ENCODE measurements around the gene PRKAR1B.

Gene PRKAR1B

GRCh38 chr7:604001-604883, 122.8 kb downstream of the PRKAR1B start:
- no peak for TF ChIP-seq USF1 (IDR thresholded peaks at IDR 0.05)
- TF ChIP-seq TAF1 (IDR thresholded peaks at IDR 0.05; ENCODE audit: low read depth), result no peak

DNA sequence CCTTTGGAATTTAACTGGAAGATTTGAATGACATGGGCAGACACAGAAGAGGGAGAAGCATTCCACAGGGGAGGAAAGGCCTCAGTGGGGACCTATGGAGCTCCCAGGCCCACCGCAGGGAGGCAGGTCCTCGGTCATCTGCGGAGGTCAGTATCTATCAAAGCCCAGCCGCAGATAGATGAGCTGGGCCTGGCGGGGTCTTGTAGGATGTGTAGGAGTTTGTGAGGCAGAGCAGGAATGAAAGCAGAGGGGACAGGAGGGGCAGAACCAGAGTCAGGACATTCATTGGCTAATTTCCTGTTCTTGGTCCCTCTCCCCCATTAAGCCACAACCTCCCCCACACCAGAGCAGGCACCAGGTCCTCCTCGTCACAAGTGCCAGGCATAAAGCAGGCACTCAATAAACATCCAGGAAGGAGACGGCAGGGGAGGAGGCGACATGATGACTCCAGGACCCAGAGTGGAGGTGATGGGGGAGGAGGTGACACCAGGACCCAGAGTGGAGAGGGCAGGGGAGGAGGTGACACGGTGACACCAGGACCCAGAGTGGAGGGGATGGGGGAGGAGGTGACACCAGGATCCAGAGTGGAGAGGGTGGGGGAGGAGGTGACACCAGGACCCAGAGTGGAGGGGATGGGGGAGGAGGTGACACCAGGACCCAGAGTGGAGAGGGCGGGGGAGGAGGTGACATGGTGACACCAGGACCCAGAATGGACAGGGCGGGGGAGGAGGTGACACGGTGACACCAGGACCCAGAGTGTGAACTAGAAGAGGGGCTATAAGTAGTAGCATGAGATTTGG, 123.7 kb downstream of the PRKAR1B start:
- no peak for TF ChIP-seq TEAD4 (IDR thresholded peaks at IDR 0.05)

GRCh38 chr7:602341-603141, 124.5 kb downstream of the PRKAR1B start:
- no peak for TF ChIP-seq MAX (IDR thresholded peaks at IDR 0.05)
- TF ChIP-seq REST (IDR thresholded peaks at IDR 0.05; ENCODE audit: low read depth), result no peak
- TF ChIP-seq YY1 (IDR thresholded peaks at IDR 0.05; ENCODE audit: low read depth), result no peak
- no peak for TF ChIP-seq FOXM1 (IDR thresholded peaks at IDR 0.05; ENCODE audit: borderline replicate concordance, low read depth)
- TF ChIP-seq EGR1 (IDR thresholded peaks at IDR 0.05), result no peak
- TF ChIP-seq NFIC (IDR thresholded peaks at IDR 0.05), result no peak
- no peak for TF ChIP-seq USF1 (IDR thresholded peaks at IDR 0.05)
- TF ChIP-seq CEBPB (IDR thresholded peaks at IDR 0.05), result no peak

DNA sequence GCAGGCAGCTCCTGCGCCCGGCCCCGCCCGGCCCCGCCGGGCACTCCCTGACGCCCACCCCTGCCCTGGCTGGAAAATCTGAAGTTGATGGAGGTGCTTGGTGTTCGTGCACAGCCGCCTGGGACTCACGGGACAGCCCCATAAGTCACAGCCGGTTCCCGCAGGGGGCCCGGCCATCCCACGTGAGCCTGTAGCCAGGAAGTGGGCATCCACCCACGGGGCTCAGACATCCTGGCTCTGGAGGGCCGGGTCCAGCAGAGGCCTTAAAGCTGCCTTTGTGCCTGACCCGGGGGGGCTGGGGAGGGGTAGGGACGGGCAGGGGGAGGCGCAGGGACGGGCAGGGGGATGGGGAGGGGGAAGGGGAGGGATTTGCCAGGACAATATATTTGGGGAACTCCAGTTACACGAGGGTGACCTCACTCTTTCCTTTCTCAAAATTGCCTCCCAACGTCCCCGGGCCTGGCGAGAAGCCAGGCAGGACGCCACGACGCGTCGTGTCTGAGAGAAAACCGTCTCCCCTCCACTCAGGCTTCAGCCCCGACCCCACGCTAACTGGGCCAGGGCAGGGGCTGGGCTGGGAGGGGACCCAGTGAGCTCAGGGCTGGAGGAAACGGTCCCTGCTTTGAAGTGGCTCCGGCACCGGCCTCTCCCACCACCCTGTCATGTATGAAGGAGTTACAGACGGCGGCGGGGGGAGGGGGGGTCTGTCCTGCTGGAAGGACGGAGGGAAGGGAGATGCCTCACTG, 125.3 kb downstream of the PRKAR1B start:
- no peak for TF ChIP-seq YY1 (IDR thresholded peaks at IDR 0.05; ENCODE audit: low read depth)
- no peak for TF ChIP-seq EP300 (IDR thresholded peaks at IDR 0.05; ENCODE audit: borderline replicate concordance)
- TF ChIP-seq REST (IDR thresholded peaks at IDR 0.05; ENCODE audit: low read depth), result no peak
- TF ChIP-seq USF1 (IDR thresholded peaks at IDR 0.05), result no peak
- no peak for TF ChIP-seq MAX (IDR thresholded peaks at IDR 0.05)
- no peak for TF ChIP-seq TAF1 (IDR thresholded peaks at IDR 0.05; ENCODE audit: low read depth)
- TF ChIP-seq TCF12 (IDR thresholded peaks at IDR 0.05; ENCODE audit: low read depth), result no peak

DNA sequence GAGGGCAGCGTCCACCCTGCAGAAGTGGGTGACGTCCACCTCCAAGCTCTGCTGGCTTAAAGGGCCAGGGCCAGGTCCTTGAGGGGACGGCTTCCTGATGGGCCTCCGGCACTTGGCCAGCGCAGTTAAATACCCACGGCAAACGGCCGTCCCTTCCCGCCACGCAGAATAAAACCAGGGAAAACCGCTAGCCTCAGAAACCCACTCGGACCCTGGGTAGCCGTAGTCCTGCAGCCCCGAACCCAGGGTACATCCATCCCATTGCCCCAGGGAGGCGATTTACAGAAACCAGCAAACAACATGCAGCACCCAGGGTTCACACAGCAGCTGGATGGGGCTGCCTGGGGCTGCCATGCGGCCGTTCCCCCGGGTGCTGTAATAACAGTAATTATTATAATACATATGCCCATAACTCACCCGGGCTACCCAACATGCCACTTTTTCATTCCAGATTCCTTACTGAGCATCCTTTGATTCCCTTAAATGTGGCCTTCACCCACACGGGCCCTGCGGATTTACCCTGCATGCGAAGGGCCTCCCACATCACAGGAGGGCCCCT, 126.0 kb downstream of the PRKAR1B start:
- TF ChIP-seq ZBTB7A (IDR thresholded peaks at IDR 0.05; ENCODE audit: low read depth) (no peak), NFIC (IDR thresholded peaks at IDR 0.05) (no peak), FOXM1 (IDR thresholded peaks at IDR 0.05; ENCODE audit: borderline replicate concordance, low read depth) (no peak), EGR1 (IDR thresholded peaks at IDR 0.05) (no peak), REST (IDR thresholded peaks at IDR 0.05; ENCODE audit: low read depth) (no peak), TAF1 (IDR thresholded peaks at IDR 0.05; ENCODE audit: low read depth) (no peak), CREB1 (IDR thresholded peaks at IDR 0.05; ENCODE audit: low read depth) (no peak), EP300 (IDR thresholded peaks at IDR 0.05; ENCODE audit: borderline replicate concordance) (no peak)
